Jurkat, Clone E6-1 (cell line): ENCODE results near the gene NLRP6.

Experiments
- DNase-seq: peaks from one replicate; pipeline ENCODE4 v3.0.0-alpha.2; 2011; ENCODE audit warnings: low read depth, low spot score
- H3K4me3 ChIP-seq: 2 replicates; pipeline ENCODE4 v1.5.1; 2011; ENCODE audit warnings: mild to moderate bottlenecking, low read length, control low read depth, moderate library complexity

NLRP6 gene

DNA sequence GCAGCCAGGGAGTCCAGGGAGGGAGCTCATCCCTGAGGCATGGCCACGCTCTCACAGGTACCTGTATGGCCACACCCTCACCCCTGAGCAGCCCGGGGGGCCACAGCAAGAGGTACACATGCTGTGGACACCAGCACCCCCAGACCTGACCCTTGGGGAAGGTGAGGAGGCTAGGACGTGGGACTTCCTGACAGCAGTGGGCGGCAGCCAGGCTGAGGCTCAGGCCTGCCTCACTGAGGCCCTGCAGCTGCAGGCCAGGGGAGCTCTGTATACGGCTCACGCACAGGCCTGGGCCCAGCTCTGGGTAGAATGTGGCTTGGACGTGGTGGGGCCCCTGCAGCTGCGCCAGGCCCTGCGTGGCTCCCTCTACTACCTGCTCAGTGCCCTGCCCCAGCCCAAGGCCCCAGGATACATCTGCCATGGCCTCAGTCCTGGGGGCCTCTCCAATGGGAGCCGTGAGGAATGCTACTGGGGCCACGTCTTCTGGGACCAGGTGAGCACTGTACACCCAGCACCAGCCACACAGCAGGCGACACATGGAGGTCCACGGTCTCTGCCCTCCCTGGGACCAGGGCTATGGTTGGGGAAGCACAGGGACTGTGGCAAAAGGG lies 12.5 kb downstream of the NLRP6 start:
- H3K4me3 ChIP-seq, result no peak overlapping the region
- no peak for DNase-seq

DNA sequence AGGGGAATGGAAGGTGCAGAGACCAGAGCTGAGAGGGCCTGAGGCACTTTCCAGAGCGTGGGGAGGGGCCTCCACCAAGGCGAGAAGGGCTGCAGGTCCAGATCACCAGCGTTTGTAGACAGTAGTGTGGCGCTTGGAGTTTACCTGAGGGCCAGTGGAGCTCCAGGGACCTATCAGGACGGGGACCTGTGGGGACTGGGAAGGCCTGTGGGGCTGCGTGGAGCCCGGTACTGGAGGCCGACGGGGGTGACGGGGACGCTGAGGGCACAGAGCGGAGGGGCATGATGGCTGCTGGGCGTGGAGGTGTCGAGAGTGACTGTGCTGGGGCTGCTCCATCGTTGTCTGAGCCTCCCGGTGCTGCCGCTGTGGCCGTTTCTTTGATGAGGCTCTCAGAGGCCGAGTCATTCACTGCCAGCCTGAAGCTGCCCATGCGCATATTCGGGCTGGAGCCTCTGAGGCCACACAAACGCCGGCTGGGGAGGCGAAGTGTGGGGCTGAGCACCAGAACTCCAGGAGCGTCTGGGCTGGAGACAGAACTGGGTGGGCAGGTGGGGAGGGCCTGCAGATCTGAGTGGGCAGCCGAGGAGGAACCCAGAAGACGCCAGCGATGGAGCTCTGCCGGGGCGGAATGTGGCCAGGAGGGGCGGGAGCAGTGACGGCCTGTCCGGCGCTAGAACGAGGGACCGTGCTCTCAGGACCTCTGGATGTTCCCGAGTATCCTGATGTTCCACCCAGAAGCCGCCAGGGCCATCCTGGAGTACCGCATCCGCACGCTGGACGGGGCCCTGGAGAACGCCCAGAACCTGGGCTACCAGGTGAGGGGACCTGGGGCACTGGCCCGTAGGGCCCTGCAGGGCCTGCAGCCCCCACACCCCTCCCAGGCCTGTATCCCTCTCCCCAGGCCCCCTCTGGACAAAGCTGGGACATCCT lies 13.3 kb downstream of the NLRP6 start:
- DNase-seq, result no peak
- no peak overlapping the region for H3K4me3 ChIP-seq

DNA sequence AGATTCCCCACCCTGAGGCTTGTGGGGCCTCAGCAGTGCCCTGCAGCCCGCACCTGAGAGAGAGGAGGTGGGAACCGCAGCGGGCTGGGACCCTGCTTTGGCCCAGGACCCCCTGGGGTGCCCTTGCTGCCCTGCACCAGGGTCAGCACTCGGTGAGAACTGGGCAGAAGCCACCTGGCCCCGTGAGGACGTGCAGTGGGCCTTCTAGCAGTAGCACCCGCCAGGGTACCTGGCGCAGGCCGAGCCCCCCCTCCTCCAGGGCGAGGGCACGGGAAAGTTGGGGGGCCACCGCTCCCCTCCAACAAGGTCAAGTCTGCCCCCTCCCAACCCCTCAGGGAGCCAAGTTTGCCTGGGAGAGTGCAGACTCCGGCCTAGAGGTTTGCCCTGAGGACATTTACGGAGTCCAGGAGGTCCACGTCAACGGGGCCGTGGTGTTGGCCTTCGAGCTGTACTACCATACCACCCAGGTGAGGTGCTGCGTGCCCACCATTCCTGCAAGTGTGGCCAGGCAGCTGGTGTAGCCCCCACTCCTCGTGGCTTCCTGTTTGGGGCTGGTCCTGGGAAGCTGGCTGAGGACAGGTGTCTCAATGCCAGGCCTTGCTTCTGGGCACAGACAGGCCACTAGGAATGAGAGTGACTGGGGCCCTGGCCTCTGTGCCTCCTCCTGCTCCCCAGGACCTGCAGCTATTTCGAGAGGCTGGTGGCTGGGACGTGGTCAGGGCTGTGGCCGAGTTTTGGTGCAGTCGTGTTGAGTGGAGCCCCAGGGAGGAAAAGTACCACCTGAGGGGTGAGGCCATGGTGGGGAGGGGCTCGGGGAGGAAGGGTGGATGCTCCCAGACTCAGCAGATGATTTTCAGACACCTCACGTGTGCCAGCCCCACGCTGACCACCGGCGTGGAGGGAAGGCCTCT lies 14.3 kb downstream of the NLRP6 start:
- no peak for DNase-seq
- no peak overlapping the region for H3K4me3 ChIP-seq

DNA sequence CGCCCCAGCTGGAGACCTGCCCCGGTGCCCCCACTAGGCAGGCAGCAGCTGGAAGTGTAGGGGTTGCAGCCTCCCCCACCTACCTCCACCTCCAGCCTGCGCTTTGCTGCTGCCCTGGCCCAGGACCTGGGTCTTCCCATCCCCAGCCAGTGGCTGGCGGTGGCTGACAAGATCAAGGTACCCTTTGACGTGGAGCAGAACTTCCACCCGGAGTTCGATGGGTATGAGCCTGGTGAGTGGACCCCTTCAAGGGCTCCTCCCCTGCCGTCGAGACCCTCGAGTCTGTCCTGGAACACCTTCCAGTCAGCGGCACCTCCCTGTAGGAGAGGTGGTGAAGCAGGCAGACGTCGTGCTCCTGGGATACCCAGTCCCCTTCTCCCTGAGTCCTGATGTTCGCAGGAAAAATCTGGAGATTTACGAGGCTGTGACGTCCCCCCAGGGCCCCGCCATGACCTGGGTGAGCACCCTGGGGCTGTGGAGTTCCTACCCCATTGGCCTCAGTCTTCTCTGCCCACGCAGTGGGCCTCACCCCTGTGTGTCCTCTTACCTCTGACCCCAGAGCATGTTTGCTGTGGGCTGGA lies 15.2 kb downstream of the NLRP6 start:
- H3K4me3 ChIP-seq, result no peak overlapping the region
- no peak for DNase-seq

DNA sequence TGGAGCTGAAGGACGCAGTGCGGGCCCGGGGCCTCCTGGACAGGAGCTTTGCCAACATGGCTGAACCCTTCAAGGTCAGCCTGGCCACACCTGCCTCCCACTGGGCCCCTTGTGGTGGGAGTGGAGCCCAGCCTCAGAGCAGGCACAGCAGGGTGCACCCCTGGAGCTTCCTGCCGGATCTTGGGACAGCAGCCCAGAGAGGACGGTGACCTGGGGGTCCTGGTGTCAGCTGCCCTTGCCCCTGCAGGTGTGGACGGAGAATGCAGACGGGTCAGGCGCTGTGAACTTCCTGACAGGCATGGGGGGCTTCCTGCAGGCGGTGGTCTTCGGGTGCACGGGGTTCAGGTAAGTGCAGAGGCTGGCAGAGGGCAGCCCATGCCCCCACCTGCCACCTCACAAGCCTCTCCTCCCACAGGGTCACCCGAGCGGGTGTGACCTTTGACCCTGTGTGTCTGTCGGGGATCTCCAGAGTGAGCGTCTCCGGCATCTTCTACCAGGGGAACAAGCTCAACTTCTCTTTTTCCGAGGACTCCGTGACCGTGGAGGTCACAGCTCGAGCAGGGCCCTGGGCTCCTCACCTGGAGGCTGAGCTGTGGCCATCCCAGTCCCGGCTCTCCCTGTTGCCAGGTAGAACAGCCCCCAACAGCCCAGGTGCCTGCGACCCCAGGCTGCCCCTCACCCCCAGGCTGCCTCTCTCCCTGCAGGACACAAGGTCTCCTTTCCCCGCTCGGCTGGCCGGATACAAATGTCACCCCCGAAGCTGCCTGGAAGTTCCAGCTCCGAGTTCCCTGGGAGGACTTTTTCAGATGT lies 15.8 kb downstream of the NLRP6 start:
- no peak overlapping the region for H3K4me3 ChIP-seq
- no peak for DNase-seq

DNA sequence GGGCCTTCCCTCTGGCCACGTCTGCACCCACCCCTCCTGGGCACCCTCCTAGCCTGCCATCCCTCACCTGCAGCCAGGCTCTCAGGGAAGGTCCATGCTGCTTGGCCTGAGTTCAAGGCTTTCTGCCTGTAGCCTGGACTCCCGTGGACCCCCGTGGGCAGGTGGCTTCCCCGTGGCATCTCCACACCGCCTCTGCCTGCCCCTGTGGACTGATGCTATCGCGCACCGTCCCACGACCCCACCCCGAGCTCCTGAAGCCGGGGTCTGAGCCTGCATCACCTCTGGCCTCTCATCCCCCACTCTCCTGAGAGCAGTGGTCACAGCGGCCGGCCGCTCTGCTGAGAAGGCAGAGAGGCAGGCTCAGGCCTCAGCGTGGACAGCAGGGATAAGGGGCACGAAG lies 16.6 kb downstream of the NLRP6 start:
- DNase-seq, result no peak
- H3K4me3 ChIP-seq, result no peak overlapping the region

DNA sequence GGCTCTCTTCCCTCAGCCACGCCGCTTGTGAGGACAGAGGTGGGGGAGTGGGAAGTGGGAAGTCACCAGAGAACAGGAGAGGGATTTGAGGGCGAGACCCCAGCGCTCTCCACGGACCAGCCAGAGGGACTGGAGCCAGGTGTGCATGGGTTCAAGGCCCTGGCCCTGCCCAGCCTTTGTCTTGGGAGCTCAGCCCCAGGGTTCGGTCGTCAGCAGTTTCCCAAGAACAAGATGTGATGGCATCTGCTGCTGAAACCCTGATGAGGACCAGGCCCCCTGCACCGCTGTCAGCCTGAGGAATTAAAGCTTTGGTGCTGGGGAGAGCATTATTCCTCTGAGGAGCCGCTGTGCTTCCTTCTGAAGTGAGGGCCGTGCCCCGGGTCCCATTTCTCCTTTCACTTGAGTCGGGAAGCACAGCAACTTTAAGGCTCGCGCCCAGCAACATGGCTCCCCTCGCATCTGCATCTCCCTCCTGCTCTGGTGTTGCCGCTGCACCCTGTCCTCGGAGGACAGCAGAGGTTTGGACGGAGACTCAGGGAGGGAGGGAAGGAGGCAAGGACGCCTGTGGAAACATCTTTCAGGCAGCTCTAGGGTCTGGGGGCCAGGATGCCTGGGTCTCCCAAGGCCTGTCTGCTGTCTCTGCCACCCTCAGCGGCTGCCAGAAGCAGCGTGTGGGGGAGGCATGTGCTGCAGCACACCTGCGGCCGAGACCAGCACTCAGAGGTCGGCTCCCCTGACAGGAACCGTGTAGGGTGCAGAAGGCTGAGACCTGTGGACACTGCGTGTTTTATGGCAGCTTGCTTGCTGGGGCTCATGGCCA lies 17.4 kb downstream of the NLRP6 start:
- no peak for DNase-seq
- H3K4me3 ChIP-seq, result no peak overlapping the region

DNA sequence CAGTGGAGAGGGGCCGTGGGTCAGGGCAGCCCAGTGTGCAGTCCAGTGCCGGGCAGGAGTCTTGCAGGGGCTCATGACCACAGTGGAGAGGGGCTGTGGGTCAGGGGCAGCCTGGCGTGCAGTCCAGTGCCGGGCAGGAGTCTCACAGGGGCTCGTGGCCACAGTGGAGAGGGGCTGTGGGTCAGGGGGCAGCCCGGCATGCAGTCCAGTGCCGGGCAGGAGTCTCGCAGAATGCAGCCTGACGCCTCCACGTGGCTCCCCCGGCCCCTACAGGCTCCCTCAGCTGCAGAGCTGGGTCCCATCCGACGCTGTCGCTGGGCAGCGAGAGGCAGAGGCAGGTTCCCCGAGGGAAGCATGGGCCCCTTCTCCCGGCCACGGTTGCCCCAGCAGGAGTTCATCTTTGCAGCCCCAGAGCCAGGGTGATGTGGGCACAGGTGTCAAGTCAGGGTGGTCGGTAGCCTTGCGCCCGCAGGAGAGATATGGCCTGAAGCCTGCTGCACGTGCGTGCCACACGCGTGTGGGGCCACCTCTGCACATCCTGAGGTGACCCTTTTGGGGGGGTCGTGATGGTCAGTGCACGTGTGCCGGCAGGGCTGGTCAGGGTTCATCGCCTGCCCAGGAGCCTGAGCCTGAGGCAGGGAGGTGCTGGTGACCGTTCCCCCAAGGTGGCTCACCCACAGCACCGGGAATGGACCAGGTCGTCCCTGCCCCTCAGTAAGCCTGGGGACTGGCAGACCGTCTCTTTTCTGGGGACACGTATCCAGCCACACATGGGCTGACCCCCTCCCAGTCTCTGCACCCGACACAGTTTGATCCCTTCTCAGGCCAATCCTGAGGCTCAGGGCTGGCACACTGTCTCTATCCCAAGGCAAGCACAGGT lies 18.2 kb downstream of the NLRP6 start:
- no peak overlapping the region for H3K4me3 ChIP-seq
- no peak for DNase-seq

DNA sequence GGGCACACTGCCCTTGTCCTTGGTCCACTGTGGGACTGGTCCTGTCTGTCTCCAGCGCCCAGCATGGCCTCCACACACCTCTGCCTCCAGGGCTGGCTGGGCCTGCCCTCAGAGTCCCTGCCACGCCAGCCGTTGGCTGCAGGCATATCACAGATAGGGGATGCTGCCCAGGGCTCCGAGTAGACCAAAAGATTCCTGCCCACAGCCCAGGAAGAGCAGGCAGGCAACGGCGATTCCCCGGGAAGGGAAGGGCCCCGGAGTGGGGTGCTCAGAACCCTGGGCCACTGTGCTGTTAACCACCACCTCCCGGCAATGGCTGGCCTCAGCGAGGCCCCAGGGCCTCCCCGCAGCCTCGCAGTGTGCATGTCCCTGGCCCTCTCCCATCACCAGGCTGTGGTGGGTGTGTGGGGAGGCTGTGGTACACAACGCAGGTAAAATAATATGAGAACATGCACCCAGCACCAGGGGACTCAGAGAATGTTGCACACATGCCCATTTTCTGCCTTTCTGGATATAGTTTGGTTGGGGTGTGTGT lies 18.9 kb downstream of the NLRP6 start:
- no peak for DNase-seq

DNA sequence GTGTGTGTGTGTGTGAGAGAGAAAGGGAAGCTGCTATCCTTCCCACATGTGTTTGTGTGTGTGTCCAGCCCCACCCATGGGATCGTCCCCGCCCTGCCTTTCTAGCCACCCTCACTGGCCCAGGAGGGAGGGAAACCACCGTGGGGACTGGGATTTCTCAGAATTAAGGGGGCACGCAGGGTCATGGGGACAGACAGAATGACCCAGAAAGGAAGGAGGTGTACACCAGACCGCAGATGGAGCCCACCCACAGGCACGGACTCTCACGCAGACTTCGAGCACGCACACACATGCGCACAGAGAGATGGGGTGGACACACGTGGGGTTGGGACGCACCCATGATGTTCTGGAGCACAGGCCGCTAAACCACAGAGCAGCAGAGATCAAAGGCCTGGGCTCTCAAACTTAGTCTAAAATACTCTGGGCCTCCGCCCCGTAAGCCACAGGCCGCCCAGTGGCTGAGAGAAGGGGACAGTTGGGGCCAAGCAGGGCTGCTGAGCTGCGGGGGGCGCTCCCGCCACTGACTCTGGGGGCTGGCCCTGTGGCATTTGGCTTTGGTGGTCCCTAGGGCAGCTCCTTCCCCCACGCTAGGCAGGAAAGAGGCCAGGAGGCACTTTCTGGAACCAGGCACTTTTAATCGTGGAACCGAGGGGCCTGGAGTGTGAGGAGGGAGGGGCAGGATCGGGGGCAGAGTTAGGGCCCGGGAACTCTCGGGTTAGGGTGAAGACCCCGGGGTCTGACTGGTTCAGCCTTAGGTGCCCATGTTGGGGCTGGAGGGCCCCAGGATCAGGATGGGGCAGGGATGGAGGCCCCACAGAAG lies 19.6 kb downstream of the NLRP6 start:
- DNase-seq, result no peak

More for the DNA sequence above, 18.9 kb downstream of the NLRP6 start:
- H3K4me3 ChIP-seq, result no peak overlapping the region

DNA sequence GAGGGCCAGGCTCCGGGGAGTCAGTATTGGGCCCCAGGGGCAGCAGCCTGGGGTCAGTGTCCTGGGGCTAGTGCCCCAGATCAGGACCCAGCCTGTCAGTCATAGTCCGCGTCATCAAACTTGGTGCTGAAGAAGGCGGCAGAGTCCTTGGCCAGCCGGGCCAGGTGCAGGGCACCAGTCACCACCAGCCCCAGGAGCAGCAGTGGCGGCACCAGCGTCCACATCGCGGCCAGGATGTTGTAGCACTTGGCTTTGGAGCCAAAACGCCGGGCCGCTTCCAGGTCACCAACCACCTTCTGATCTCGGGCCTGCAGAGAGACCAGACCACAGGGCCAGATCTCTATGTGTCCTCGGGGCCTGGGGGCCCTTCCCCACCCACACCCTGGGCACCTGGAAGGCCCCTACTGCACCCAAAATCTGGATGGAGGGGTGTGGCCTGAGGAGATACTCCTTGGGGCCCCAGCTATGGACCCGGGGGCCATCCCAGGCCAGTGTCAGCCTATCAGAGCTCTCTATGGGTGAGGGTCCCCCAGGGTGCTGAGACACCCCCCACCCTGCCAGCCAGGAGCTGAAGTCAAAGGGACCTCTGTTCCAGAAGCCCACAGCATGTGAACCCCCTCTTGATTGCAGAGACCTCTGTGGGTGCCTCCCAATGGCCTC lies 20.3 kb downstream of the NLRP6 start:
- DNase-seq, result no peak
- H3K4me3 ChIP-seq, result no peak overlapping the region

More for the DNA sequence above, 19.6 kb downstream of the NLRP6 start:
- H3K4me3 ChIP-seq, result no peak overlapping the region

DNA sequence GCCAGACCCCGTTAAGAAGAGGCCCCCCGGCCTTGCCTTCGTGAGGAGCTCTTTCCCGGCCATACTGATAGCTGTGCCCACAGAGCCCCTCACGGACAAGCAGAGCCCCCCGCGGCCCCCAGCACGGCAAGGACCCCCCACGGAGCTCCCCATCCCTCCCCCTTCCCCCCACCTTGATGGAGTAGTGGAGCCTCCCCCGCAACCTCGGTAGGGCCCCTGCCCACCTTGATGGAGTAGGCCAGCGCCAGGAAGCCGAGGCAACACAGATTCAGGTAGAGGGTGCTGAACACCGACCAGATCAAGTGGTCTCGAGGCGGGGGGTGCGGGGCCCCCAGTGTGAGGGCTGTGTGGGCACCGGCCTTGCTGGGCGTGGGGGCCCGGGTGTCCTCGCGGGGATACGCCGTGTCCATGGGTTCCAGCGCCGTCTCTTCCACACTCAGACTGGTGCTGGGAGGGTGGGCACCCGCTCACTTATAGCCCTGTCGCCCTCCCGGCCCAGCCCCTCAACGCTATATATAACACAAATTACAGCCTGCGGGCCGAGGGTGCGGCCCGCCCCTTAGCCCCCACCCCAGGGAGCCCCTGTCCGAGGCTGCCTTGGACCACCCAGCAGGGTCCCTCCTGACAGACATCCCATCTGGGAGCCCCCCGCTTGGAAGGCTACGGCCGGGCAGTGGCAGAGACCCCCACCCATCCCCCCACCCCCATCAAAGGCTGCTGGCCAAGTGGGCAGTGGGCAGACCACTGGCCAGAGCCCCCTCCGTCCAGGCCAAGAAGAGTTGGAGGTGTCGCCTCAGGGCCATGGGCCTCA lies 21.1 kb downstream of the NLRP6 start, which contains the start of gene IFITM5:
Gene IFITM5, minus strand, starts transcription at position 446 of the 811 bp plus-strand sequence. Its CDS starts 36 bp downstream, at position 410.
- H3K4me3 ChIP-seq, result no peak within 1 kb of the TSS
- DNase-seq, result no peak

DNA sequence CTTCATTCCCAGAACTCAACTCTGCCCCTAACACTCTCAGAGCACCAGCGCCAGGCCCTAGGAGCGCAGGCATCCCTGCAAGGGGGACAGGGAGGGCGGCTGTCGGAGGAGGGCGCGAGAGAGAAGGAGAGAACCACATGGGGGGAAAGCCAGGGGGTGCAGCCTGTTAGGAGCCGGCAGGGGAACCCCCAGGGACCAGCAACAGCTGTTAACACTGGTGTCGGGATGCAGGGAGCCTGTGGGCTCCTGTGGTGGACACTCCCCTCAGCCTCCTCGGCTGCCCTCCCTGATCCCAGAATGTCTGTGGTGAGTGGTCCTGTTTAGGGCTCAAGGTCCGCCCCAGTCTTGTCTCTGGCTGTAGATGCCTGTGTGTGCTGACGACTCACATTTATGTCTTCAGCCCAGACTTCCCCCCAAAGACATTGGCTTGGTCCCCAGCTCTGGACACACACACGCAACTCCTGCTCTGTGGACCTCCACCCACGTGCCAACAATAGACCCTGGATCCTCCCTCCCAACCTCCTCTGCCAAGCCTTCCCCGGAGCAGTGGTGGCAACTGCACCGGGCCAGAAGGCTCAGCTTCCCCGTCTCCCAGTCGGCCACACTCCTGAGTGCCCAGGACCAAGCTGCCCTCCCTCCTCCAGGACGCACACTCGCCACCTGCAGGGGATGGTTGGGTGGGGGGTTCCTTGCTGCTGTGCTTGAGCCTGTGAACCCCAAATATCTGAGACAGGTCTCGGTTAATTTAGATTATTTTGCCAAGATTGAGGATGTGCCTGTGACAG lies 21.9 kb downstream of the NLRP6 start:
- H3K4me3 ChIP-seq, result no peak overlapping the region
- no peak for DNase-seq

DNA sequence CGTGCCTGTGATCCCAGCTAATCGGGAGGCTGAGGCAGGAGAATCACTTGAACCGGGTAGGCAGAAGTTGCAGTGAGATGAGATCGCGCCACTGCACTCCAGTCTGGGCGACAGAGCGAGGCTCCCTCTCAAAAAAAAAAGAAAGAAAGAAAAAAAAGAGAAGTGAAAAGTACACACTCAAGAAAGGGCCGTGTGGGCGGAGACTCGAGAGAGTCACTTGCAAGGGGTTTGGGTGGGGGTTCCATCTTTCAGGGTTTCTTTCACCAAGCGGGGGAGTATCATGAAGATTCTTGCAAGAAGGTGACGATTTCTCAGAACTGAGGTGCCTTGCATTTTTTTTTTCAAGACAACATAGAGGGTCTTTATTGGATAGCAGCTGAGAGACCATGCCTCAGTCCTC lies 25.2 kb downstream of the NLRP6 start:
- H3K4me3 ChIP-seq, result no peak overlapping the region
- no peak for DNase-seq
